AG04450 (cell line): Measurements from ENCODE around the gene UNKL. TPM values are rescaled to one million over a fixed set of nuclear protein-coding genes. Genes with fewer than 3 reads are reported as not detected.

Experiments
- CTCF ChIA-PET: fragments of 300-600, 350-600 bp; formaldehyde crosslinking; extraction: SDS; loops from one replicate; lab custom pipeline; 2022; ENCODE audit warnings: antibody characterized with exemption, inconsistent platforms; lab: Charles Lee
- POLR2A ChIA-PET: fragments of 350-600 bp; formaldehyde crosslinking; extraction: SDS; loops from one replicate; lab custom pipeline; 2021; ENCODE audit warnings: antibody characterized with exemption, inconsistent platforms; lab: Yijun Ruan, JAX
- DNase-seq: peaks from one replicate; pipeline ENCODE4 v3.0.0-alpha.2; 2011; ENCODE audit warnings: low read depth, low spot score
- H3K27ac ChIP-seq: one replicate; pipeline ENCODE4 v1.5.1; 2012; ENCODE audit warnings: low read depth, low read length, control low read depth
- H3K27me3 ChIP-seq: one replicate; pipeline ENCODE4 v1.6.0; 2012; ENCODE audit warnings: low read length; ENCODE audit not compliant: control insufficient read depth, insufficient read depth
- H3K4me3 ChIP-seq: 2 replicates; pipeline ENCODE4 v1.5.1; 2011; ENCODE audit warnings: mild to moderate bottlenecking, low read depth, low read length, control low read depth
- H3K9me3 ChIP-seq: 2 replicates; pipeline ENCODE4 v1.5.1; 2012; ENCODE audit warnings: low read length; ENCODE audit not compliant: control insufficient read depth, insufficient read depth
- polyA plus RNA-seq: library from polyadenylated mRNA; depleted of rRNA; stranded (reverse); fragments of >200 nt; gene quantifications from 2 replicates; pipeline ENCODE4 v1.2.3, GENCODE V29; 2011
- TF ChIP-seq, protein P1 (sequence below): IDR thresholded peaks from 2 replicates; pipeline ENCODE4 v1.5.1; 2011; ENCODE audit warnings: low read depth, low read length, control low read depth, inconsistent platforms

The UNKL gene
- polyA plus RNA-seq, 1 experiment, result 7.6 TPM

DNA sequence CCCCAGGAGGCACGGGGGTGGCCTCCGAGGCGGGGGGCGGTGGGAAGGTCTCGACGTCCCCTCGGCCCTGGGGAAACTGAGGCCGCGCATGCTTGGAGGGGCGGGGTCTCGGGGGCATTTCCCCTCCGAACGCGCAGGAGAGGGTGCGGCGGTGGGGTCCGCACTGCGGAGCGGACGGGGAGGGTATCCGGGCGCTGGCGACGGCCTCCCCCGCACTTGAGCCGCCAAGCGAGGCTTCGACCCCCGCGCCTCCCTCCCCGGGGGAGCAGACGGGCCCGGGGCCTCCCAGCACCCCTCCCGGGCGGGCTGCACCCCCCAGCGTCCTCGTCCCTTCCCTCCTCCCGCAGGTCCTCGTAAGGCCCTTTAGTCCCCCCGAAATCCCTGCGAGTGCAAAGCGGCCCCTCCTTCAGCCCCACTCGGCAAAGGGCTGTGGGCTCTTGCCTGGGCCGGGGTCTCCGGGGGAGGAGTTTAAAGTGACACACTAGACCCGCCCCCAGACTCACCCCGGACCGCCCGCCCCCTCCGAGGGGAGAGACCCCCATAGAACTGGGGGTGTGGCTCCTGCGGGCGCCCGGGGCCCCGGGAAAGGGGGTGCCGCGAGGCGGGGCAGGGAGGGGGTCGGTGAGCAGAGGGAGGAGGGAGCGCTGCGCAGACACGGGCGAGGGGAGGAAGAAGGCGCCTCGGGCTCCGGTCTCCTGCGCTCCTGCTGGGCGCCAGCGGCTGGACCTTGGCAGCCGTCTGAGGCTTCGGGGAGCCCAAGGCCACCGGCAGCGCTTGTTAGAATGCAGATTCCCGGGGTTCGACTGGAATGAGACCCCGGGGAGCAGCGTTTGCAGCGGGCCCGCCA, 80.4 kb downstream of the UNKL start:
- H3K9me3 ChIP-seq, result peaks cover 8% of the 10 kb centered on the region
- ChIA-PET CTCF (no interaction called here), POLR2A (no interaction called here)
- TF ChIP-seq, protein P1, sequence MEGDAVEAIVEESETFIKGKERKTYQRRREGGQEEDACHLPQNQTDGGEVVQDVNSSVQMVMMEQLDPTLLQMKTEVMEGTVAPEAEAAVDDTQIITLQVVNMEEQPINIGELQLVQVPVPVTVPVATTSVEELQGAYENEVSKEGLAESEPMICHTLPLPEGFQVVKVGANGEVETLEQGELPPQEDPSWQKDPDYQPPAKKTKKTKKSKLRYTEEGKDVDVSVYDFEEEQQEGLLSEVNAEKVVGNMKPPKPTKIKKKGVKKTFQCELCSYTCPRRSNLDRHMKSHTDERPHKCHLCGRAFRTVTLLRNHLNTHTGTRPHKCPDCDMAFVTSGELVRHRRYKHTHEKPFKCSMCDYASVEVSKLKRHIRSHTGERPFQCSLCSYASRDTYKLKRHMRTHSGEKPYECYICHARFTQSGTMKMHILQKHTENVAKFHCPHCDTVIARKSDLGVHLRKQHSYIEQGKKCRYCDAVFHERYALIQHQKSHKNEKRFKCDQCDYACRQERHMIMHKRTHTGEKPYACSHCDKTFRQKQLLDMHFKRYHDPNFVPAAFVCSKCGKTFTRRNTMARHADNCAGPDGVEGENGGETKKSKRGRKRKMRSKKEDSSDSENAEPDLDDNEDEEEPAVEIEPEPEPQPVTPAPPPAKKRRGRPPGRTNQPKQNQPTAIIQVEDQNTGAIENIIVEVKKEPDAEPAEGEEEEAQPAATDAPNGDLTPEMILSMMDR, result no peak
- H3K27ac ChIP-seq, result no peak overlapping the region
- H3K27me3 ChIP-seq, result peaks cover 59% of the 10 kb centered on the region
- H3K4me3 ChIP-seq, result peak overlapping the region; percentile 29; the same call in 1 of the 2 replicates
- DNase-seq, result no peak

DNA sequence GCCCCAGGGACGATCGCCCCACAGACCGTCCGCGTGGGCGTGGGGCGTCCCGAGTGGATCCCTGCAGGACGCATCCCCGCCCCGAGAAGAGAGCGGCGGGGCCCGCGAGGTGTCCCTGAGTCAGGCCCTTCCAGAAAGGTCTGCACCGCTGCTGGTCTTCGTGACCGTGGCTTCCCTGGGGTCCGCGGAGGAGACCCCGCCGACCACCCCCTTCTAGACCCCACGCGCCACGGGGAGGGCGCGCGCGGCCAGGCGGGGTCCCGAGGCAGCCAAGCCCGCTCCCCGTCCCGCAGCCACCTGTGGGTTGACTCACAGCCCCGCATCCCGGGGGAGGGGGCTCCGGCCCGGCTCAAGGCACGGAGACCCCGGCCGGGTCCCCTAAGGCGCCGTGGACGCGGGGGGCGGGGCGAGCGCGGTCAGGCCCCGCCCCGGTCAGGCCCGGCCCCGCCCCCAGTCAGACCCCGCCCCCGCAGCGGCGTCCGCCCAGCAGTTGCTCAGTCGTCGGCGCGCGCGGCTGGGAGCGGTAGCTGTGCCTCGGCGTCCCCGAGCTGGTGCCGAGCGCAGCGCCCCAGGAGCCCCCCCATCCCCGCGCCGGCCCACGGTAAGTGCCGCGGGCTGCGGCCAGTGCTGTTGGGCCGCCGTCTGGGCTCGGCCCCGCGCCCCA, 81.2 kb downstream of the UNKL start, which contains the start of gene BAIAP3:
Gene BAIAP3, plus strand, starts transcription at position 497 of the 664 bp plus-strand sequence. CDS start 4,905 bp downstream, outside the sequence.
- Histone ChIP-seq H3K27ac (no peak within 1 kb of the TSS), H3K4me3 (peak within 1 kb of the TSS; percentile 29; the same call in 1 of the 2 replicates), H3K9me3 (peaks cover 8% of the 10 kb centered on the region), H3K27me3 (peaks cover 59% of the 10 kb centered on the region)
- DNase-seq, result no peak
- POLR2A ChIA-PET, result interaction anchor here (1.4 kb wide), 1 partner anchor 24 kb away, joined by 3 read pairs; the partner anchor contains the start of gene UBE2I
- TF ChIP-seq, protein P1, result no peak
- CTCF ChIA-PET, result no interaction called here

DNA sequence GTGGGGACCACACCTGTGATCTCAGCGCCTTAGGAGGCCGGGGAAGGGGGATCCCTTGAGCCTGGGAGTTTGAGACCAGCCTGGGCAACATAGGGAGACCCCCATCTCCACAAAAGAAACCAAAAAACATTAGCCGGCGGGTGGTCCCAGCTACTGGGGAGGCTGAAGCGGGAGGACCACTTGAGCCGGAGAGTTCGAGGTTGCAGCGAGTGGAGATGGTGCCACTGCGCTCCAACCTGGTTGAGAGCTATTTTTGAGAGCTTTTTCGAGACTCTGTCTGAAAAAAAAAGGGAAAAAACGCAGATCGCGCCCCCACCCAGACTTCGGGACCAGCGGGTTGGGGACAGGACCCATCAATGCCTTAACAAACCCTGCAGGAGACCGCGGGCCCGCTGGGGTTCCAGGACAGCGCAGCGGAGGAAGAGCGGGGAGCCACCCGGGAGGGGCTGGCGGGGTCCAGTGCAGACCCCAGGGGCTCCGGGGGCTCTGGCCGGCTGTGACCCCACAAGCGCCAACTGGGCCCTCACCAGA, 81.8 kb downstream of the UNKL start:
- DNase-seq, result no peak
- TF ChIP-seq, protein P1, result no peak
- no peak overlapping the region for H3K4me3 ChIP-seq
- H3K27me3 ChIP-seq, result peaks cover 59% of the 10 kb centered on the region
- CTCF ChIA-PET, result no interaction called here
- H3K27ac ChIP-seq, result no peak overlapping the region
- POLR2A ChIA-PET, result interaction anchor here (0.6 to 1.4 kb wide), 2 partner anchors 23 to 35 kb away, joined by 3 to 5 read pairs; partner anchors contain the start of gene UBE2I
- peaks cover 8% of the 10 kb centered on the region for H3K9me3 ChIP-seq

DNA sequence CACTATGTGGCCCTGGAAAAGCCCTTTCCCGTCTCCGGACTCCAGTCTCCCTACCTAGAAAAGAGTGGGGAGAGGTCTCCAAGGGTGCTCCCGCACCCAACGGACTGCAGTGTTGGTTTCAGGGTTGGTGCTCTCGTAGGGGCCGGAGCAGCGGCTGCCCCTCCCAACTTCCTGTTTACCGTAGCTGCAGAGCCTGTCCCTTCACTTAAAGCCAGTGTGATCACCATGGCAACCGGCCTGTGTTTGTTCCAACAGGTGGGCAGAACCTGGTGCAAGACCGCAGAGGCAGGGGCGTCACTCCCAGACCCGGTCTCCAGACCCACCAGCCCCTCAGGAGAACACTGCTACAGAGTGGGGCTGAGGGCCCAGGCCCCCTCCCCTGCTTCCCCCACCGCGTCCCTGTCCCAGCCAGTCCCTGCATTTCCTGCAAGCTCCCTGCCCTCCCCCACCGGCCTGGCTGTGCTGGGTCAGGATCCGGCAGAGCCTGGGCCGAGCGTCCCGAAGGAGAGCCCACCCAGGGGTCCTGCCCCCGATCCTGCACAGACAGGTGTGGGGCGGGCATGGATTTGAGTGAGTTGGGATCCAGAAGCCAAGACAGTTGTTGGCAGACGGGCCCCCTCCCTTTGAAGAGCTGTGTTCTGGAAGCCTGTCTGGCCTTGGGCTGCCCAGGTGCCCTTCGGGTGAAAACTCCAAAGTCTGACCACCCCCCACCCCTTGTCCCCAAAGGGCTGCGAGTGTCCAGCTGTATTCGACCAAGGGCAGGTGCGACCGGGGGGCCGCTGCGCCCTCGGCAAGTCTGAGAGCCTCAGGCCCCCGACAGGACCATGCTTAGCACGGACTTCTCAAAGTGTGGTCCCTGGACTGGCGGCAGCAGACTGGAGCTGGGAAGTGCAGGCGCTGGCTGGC, 82.5 kb downstream of the UNKL start:
- no peak for DNase-seq
- CTCF ChIA-PET, result no interaction called here
- no peak overlapping the region for H3K27ac ChIP-seq
- peaks cover 59% of the 10 kb centered on the region for H3K27me3 ChIP-seq
- no peak overlapping the region for H3K4me3 ChIP-seq
- POLR2A ChIA-PET, result interaction anchor here (0.6 to 1.4 kb wide), 2 partner anchors 23 to 35 kb away, joined by 3 to 5 read pairs; partner anchors contain the start of gene UBE2I
- H3K9me3 ChIP-seq, result peaks cover 8% of the 10 kb centered on the region
- TF ChIP-seq, protein P1, result no peak
